Measurements from ENCODE around the gene PIWIL4.

The PIWIL4 gene

DNA sequence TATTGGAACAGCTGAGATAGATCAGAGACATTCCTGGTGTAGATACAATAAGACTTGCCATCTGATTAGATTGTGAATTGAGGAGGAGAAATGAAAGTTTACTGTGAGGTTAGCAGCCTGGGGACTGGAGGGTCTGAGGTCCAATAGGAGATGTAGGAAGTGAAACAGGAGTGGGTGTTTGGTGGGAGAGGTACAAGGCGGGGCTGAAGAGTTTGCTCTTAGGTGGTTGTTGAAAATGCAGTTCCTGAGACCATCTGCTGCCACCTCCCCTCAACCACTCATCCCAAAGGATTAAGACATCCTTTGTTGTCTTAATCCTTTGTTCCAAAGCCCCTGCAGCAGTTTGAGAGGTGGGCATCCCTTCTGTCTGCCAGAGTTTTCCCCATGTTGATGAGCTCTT, 14.8 kb downstream of the PIWIL4 start:
- no peak overlapping the region for H3K27ac ChIP-seq
- TF ChIP-seq CTCF (conservative IDR thresholded peaks at IDR 0.05; ENCODE audit: low read depth): no peak
- DNase-seq (ENCODE audit: low spot score): no peak
- CTCF ChIA-PET: interaction anchor here (0.5 kb wide), 1 partner anchor 539 kb away, joined by 5 read pairs; no protein-coding TSS in a partner anchor
- POLR2A ChIA-PET (ENCODE audit: low non-redundant PET): no interaction called here

DNA sequence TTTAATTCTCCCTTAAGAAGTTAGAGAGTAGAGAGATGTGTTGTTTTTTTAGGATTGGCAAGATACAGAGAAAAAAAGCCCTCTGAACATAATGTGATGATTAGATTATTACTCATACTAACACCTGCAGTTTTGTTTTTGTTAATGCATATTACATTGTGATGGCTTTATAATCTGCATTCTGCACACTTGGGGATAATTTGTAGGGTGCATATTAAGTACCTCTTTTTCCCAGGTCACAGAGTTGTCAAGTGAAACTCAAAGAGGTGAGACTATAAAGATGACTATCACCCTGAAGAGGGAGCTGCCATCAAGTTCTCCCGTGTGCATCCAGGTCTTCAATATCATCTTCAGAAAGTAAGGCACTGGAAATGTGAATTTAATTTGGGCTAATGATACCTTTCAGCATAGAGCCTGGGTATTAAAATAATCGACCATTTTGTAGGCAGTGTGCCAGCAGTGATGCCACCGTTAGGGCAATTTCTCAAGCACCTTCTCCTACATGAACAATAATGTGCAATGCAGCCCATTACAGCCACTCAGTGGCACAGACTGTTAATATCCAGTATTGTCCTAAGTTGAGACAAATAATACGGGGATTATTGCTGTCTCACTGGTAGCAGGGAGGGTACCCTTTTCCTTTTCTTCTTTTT, 16.2 kb downstream of the PIWIL4 start:
- ChIA-PET CTCF (no interaction called here), POLR2A (ENCODE audit: low non-redundant PET) (no interaction called here)
- no peak overlapping the region for H3K27ac ChIP-seq
- DNase-seq (ENCODE audit: low spot score): no peak
- TF ChIP-seq CTCF (conservative IDR thresholded peaks at IDR 0.05; ENCODE audit: low read depth): no peak

GRCh38 chr11:94583866-94584500, 16.8 kb downstream of the PIWIL4 start:
- ChIA-PET POLR2A (ENCODE audit: low non-redundant PET) (no interaction called here), CTCF (interaction anchor here (0.6 kb wide), 1 partner anchor 79 kb away, joined by 3 read pairs; no protein-coding TSS in a partner anchor)
- no peak for DNase-seq (ENCODE audit: low spot score)
- H3K27ac ChIP-seq: no peak overlapping the region
- no peak for TF ChIP-seq CTCF (conservative IDR thresholded peaks at IDR 0.05; ENCODE audit: low read depth)

DNA sequence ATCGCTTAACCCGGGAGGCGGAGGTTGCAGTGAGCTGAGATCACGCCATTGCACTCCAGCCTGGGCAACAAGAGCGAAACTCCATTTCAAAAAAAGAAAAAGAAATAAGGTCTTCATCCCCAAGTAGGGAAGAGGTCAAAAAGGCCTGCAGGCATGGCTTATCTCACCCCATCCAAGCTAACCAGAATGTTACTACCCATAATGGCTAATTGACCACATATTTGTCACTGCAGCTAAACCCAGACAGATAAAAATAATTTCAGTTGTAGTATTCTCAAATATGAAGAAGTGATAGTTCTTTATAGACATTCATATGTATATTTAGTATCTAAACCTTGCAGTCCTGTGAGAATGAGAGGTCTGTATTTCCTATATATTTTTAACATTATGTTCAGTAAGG, 17.8 kb downstream of the PIWIL4 start:
- H3K27ac ChIP-seq: no peak overlapping the region
- TF ChIP-seq CTCF (conservative IDR thresholded peaks at IDR 0.05; ENCODE audit: low read depth): no peak
- ChIA-PET POLR2A (ENCODE audit: low non-redundant PET) (no interaction called here), CTCF (interaction anchor here (0.6 kb wide), 1 partner anchor 76 kb away, joined by 4 read pairs; no protein-coding TSS in a partner anchor)
- DNase-seq (ENCODE audit: low spot score): no peak

DNA sequence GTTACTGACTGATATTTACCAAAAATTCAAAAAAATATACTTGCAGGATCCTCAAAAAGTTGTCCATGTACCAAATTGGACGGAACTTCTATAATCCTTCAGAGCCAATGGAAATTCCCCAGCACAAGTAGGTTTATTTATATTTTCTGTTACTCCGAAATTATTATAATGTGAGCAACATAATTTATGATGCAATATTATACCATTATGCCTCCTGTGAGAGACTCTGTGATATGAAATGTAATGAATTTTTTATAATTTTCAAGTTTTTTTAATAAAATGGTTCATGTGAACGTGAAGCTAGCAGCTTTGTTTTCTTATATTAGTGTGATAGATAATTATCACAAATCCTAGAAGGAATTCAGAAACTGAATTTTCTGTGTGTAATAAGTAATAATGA, 18.2 kb downstream of the PIWIL4 start:
- POLR2A ChIA-PET (ENCODE audit: low non-redundant PET): no interaction called here
- CTCF ChIA-PET: interaction anchor here (0.6 kb wide), 1 partner anchor 76 kb away, joined by 4 read pairs; no protein-coding TSS in a partner anchor
- no peak for TF ChIP-seq CTCF (conservative IDR thresholded peaks at IDR 0.05; ENCODE audit: low read depth)
- H3K27ac ChIP-seq: no peak overlapping the region
- DNase-seq (ENCODE audit: low spot score): no peak

DNA sequence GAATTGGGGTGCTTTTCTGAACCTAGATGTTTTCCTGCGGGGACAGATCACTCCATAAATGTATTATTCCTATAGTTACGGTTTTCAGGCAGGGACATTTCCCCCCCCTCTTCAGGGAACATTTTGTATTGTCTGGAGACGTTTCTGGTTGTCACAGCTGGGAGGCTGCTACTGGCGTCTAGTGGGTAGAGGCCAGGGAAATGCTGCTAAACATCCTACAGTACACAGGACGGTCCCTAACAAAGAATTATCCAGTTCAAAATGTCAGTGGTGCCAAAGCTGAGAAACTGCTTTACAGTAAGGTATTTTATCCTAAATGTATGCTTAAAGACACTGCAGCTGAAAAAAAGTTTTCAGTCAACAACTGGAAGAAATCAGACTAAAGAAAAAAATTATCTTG, 19.4 kb downstream of the PIWIL4 start:
- no peak for DNase-seq (ENCODE audit: low spot score)
- POLR2A ChIA-PET (ENCODE audit: low non-redundant PET): no interaction called here
- TF ChIP-seq CTCF (conservative IDR thresholded peaks at IDR 0.05; ENCODE audit: low read depth): no peak
- CTCF ChIA-PET: interaction anchor here (0.6 kb wide), 1 partner anchor 909 kb away, joined by 3 read pairs; no protein-coding TSS in a partner anchor
- no peak overlapping the region for H3K27ac ChIP-seq

Data from RWPE1 (cell line).